ENCODE measurements around the gene CPVL. TPM values are rescaled to one million over a fixed set of nuclear protein-coding genes. Genes with fewer than 3 reads are reported as not detected.
A peak's percentile ranks its signal among the peaks of the same experiment; 100 is the strongest.

The CPVL gene
- total RNA-seq, 4 donors from 2014 or later = 3.1 to 17.5 (median 11.5) TPM

GRCh38 chr7:29090836-29091601, 55.3 kb downstream of the CPVL start:
- peak overlapping the region; percentile 9 to 41 (median 26) for H3K4me3 ChIP-seq
- H3K27me3 ChIP-seq = no peaks in the 10 kb centered on the region
- no peak for DNase-seq (ENCODE audit: low spot score in 2 of 2)
- TF ChIP-seq, protein P1, sequence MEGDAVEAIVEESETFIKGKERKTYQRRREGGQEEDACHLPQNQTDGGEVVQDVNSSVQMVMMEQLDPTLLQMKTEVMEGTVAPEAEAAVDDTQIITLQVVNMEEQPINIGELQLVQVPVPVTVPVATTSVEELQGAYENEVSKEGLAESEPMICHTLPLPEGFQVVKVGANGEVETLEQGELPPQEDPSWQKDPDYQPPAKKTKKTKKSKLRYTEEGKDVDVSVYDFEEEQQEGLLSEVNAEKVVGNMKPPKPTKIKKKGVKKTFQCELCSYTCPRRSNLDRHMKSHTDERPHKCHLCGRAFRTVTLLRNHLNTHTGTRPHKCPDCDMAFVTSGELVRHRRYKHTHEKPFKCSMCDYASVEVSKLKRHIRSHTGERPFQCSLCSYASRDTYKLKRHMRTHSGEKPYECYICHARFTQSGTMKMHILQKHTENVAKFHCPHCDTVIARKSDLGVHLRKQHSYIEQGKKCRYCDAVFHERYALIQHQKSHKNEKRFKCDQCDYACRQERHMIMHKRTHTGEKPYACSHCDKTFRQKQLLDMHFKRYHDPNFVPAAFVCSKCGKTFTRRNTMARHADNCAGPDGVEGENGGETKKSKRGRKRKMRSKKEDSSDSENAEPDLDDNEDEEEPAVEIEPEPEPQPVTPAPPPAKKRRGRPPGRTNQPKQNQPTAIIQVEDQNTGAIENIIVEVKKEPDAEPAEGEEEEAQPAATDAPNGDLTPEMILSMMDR (IDR thresholded peaks at IDR 0.05) = no peak
- H3K4me1 ChIP-seq = peaks cover 0 to 29% (median 6%) of the 10 kb centered on the region in 4 donors
- WGBS, 2 donors = 8 to 11% methylated on average over 10 of the region's 10 CpGs
- H3K9me3 ChIP-seq = no peaks in the 10 kb centered on the region
- no peaks in the 10 kb centered on the region for H3K36me3 ChIP-seq
- H3K27ac ChIP-seq = peak overlapping the region in 3 of 4 donors; percentile 9 to 64 (median 54)

- TF ChIP-seq POLR2A (IDR thresholded peaks at IDR 0.05) (no peak), EP300 (IDR thresholded peaks at IDR 0.05) (no peak)
- TF ChIP-seq, protein P1 (IDR thresholded peaks at IDR 0.05) = no peak
- Histone ChIP-seq H3K4me1 (peaks cover 0 to 29% (median 6%) of the 10 kb centered on the region in 4 donors), H3K27ac (peak overlapping the region in 1 of 4 donors; percentile 54), H3K4me3 (no peak overlapping the region), H3K9me3 (no peaks in the 10 kb centered on the region), H3K36me3 (no peaks in the 10 kb centered on the region), H3K27me3 (no peaks in the 10 kb centered on the region)
- DNase-seq (ENCODE audit: low spot score in 2 of 2) = no peak
- whole genome bisulfite sequencing, 2 donors = 77 to 79% methylated on average over 3 of the region's 3 CpGs
Observed at GRCh38 chr7:29090151-29090805, 56.1 kb downstream of the CPVL start.

- Histone ChIP-seq H3K27ac (no peak overlapping the region), H3K9me3 (no peaks in the 10 kb centered on the region), H3K4me3 (no peak overlapping the region), H3K36me3 (no peaks in the 10 kb centered on the region), H3K4me1 (peaks cover 0 to 29% (median 6%) of the 10 kb centered on the region in 4 donors), H3K27me3 (no peaks in the 10 kb centered on the region)
- TF ChIP-seq, protein P1 (IDR thresholded peaks at IDR 0.05) = no peak
- TF ChIP-seq POLR2A (IDR thresholded peaks at IDR 0.05) = no peak
- TF ChIP-seq EP300 (IDR thresholded peaks at IDR 0.05) = no peak
- WGBS, 2 donors = 21 to 29% methylated on average over 1 of the region's 1 CpG
- DNase-seq (ENCODE audit: low spot score in 2 of 2) = no peak
Observed at GRCh38 chr7:29087840-29088170, 58.5 kb downstream of the CPVL start.

- 56 to 60% methylated on average over 2 of the region's 2 CpGs for WGBS, 2 donors
- no peak overlapping the region for H3K27ac ChIP-seq
- H3K9me3 ChIP-seq = no peaks in the 10 kb centered on the region
- DNase-seq (ENCODE audit: low spot score in 2 of 2) = no peak
- no peaks in the 10 kb centered on the region for H3K36me3 ChIP-seq
- H3K4me3 ChIP-seq = no peak overlapping the region
- H3K27me3 ChIP-seq = no peaks in the 10 kb centered on the region
- H3K4me1 ChIP-seq = peaks cover 0 to 25% (median 6%) of the 10 kb centered on the region in 4 donors
- TF ChIP-seq EP300 (IDR thresholded peaks at IDR 0.05) (no peak), POLR2A (IDR thresholded peaks at IDR 0.05) (no peak)
- TF ChIP-seq, protein P1 (IDR thresholded peaks at IDR 0.05) = no peak
Observed at GRCh38 chr7:29086545-29086944, 59.8 kb downstream of the CPVL start.

DNA sequence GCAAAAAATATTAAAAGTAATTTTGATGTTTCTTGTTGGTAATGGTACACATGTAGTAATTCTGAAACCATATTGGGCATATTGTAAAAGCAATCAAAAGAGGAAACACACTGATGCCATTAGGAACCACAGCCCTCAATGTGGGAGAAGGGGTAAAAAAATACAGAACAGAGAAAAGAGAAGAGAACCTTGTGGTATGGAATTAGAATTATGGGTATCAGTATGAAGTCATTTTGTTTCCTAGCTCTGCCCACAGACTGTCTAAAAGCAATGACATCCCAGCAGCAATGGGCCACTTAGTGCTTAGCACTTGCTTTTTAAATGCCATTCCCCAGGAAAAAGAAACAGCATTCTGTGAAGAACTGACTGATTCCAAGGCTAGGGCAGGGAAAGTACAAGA, 61.5 kb downstream of the CPVL start:
- TF ChIP-seq EP300 (IDR thresholded peaks at IDR 0.05) (peak in 1 of 2 donors; percentile 46), POLR2A (IDR thresholded peaks at IDR 0.05) (no peak)
- TF ChIP-seq, protein P1 (IDR thresholded peaks at IDR 0.05) = no peak
- no peak overlapping the region for H3K4me3 ChIP-seq
- no peaks in the 10 kb centered on the region for H3K36me3 ChIP-seq
- no peaks in the 10 kb centered on the region for H3K27me3 ChIP-seq
- no peak for DNase-seq (ENCODE audit: low spot score in 2 of 2)
- peaks cover 0 to 11% (median 0%) of the 10 kb centered on the region in 4 donors for H3K4me1 ChIP-seq
- no peak overlapping the region for H3K27ac ChIP-seq
- H3K9me3 ChIP-seq = no peaks in the 10 kb centered on the region

Data from tibial nerve (tissue), 4 donors.